ENCODE results near the gene NFKB2. TPM values are rescaled to one million over a fixed set of nuclear protein-coding genes. Genes with fewer than 3 reads are reported as not detected.

NFKB2 gene
- total RNA-seq, 2 donors from 2014 or later, result 7.3 to 15.6 TPM

GRCh38 chr10:102376901-102377300, 18.6 kb upstream of the NFKB2 start:
- H3K27ac ChIP-seq, result no peak overlapping the region
- no peak for DNase-seq (ENCODE audit: low spot score)
- H3K27me3 ChIP-seq, result no peaks in the 10 kb centered on the region
- peaks cover 87% of the 10 kb centered on the region for H3K36me3 ChIP-seq
- no peaks in the 10 kb centered on the region for H3K4me1 ChIP-seq
- TF ChIP-seq CTCF (IDR thresholded peaks at IDR 0.05), result no peak
- no peaks in the 10 kb centered on the region for H3K9me3 ChIP-seq
- H3K4me3 ChIP-seq, result no peak overlapping the region

- Histone ChIP-seq H3K27ac (no peak overlapping the region), H3K27me3 (no peaks in the 10 kb centered on the region), H3K36me3 (peaks cover 78% of the 10 kb centered on the region), H3K4me1 (no peaks in the 10 kb centered on the region), H3K9me3 (no peaks in the 10 kb centered on the region), H3K4me3 (no peak overlapping the region)
- no peak for DNase-seq (ENCODE audit: low spot score)
- TF ChIP-seq CTCF (IDR thresholded peaks at IDR 0.05), result no peak
These were observed 16.1 kb upstream of the NFKB2 start for GRCh38 chr10:102379383-102379782.

GRCh38 chr10:102381983-102382382, 13.5 kb upstream of the NFKB2 start:
- no peak for DNase-seq (ENCODE audit: low spot score)
- no peak for TF ChIP-seq CTCF (IDR thresholded peaks at IDR 0.05)
- Histone ChIP-seq H3K4me3 (no peak overlapping the region), H3K27me3 (no peaks in the 10 kb centered on the region), H3K27ac (no peak overlapping the region), H3K36me3 (peaks cover 57% of the 10 kb centered on the region), H3K9me3 (no peaks in the 10 kb centered on the region), H3K4me1 (no peaks in the 10 kb centered on the region)

GRCh38 chr10:102382871-102383270, 12.6 kb upstream of the NFKB2 start:
- Histone ChIP-seq H3K36me3 (peaks cover 49% of the 10 kb centered on the region), H3K27ac (no peak overlapping the region)

GRCh38 chr10:102384053-102384452, 11.5 kb upstream of the NFKB2 start:
- no peaks in the 10 kb centered on the region for H3K4me1 ChIP-seq
- H3K4me3 ChIP-seq, result no peak overlapping the region
- no peaks in the 10 kb centered on the region for H3K9me3 ChIP-seq
- no peaks in the 10 kb centered on the region for H3K27me3 ChIP-seq
- DNase-seq (ENCODE audit: low spot score), result no peak
- H3K27ac ChIP-seq, result no peak overlapping the region
- peaks cover 41% of the 10 kb centered on the region for H3K36me3 ChIP-seq
- TF ChIP-seq CTCF (IDR thresholded peaks at IDR 0.05), result no peak

More at GRCh38 chr10:102382871-102383270, 12.6 kb upstream of the NFKB2 start:
- no peak overlapping the region for H3K4me3 ChIP-seq
- no peaks in the 10 kb centered on the region for H3K4me1 ChIP-seq
- TF ChIP-seq CTCF (IDR thresholded peaks at IDR 0.05), result no peak
- H3K27me3 ChIP-seq, result no peaks in the 10 kb centered on the region
- no peak for DNase-seq (ENCODE audit: low spot score)
- no peaks in the 10 kb centered on the region for H3K9me3 ChIP-seq
